Body of pancreas (tissue), 4 donors: ENCODE results near the gene UCN2.

Experiments used
- POLR2A ChIP-seq, 3 donors: fragments of 450-650 bp; IDR thresholded peaks; one replicate each; pipeline ENCODE4 v1.6.1; 2016; ENCODE audit warnings: antibody characterized with exemption in 3 of 3, mild to moderate bottlenecking in 2 of 3
- TF ChIP-seq, protein P1 (sequence below), 7 experiments: fragments of 450-650 bp in 4 of 7; fragments of 200-600 bp in 3 of 7; sonication (generic) in 3 of 7; IDR thresholded peaks; one replicate each; pipeline ENCODE4 v1.5.1; 2016 to 2019; ENCODE audit warnings: antibody characterized with exemption in 7 of 7

DNA sequence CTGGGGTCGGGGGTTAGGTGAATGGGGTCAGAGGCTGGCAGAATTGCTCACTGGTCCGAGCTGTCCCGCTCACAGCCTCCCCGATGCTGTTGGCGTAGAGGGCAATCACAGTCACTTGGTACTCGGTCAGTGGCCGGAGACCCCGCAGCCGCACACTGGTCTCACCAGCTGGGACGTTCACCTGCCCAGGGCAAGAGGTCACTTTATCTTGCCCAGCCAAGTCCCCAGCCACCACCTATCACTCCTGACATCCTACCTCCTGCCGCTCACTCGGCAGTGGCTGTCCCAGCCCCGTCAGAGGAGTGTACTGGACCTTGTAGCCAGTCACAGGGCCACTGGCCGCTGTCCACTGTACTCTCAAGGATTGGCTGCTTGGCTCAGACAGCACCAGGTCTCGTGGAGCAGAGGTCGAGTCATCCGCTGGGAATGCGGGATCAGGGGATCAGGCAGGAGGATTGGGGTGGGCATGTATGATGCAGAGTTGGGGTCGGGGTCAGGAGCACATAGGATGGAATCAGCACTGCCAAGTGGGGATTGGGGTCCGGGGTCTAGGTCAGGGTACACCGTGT, 29.0 kb upstream of the UCN2 start:
- TF ChIP-seq POLR2A (IDR thresholded peaks at IDR 0.05): no peak
- TF ChIP-seq, protein P1, sequence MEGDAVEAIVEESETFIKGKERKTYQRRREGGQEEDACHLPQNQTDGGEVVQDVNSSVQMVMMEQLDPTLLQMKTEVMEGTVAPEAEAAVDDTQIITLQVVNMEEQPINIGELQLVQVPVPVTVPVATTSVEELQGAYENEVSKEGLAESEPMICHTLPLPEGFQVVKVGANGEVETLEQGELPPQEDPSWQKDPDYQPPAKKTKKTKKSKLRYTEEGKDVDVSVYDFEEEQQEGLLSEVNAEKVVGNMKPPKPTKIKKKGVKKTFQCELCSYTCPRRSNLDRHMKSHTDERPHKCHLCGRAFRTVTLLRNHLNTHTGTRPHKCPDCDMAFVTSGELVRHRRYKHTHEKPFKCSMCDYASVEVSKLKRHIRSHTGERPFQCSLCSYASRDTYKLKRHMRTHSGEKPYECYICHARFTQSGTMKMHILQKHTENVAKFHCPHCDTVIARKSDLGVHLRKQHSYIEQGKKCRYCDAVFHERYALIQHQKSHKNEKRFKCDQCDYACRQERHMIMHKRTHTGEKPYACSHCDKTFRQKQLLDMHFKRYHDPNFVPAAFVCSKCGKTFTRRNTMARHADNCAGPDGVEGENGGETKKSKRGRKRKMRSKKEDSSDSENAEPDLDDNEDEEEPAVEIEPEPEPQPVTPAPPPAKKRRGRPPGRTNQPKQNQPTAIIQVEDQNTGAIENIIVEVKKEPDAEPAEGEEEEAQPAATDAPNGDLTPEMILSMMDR (IDR thresholded peaks at IDR 0.05): no peak
